ENCODE data around the gene RBM46. TPM values are rescaled to one million over a fixed set of nuclear protein-coding genes. Genes with fewer than 3 reads are reported as not detected.
A peak's percentile ranks its signal among the peaks of the same experiment; 100 is the strongest.

RBM46 gene
- total RNA-seq, 2 experiments from 2014 or later = not detected

DNA sequence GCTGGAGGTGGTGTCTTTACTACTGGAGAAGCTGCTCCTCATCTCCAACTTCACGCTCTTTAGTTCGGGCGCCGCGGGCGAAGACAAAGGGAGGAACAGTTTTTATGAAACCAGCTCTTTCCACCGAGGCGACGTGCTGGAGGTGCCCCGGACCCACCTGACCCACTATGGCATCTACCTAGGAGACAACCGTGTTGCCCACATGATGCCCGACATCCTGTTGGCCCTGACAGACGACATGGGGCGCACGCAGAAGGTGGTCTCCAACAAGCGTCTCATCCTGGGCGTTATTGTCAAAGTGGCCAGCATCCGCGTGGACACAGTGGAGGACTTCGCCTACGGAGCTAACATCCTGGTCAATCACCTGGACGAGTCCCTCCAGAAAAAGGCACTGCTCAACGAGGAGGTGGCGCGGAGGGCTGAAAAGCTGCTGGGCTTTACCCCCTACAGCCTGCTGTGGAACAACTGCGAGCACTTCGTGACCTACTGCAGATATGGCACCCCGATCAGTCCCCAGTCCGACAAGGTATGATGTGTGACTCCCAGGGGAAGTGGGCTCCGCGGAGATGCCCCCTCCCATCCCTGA is 36.6 kb upstream of the RBM46 start:
- H3K27me3 Mint-ChIP-seq = peaks cover 60% of the 10 kb centered on the region
- ATAC-seq = no peak
- H3K4me3 Mint-ChIP-seq = peak overlapping the region; percentile 62
- H3K36me3 Mint-ChIP-seq (ENCODE audit: low read depth) = no peaks in the 10 kb centered on the region
- intact Hi-C loops (cut with micrococcal nuclease) = no loop called here
- no peak overlapping the region for H3K27ac Mint-ChIP-seq
- ChIA-PET CTCF (interaction anchor here (0.9 kb wide), 1 partner anchor 65 kb away, joined by 5 read pairs; no protein-coding TSS in a partner anchor), POLR2A (no interaction called here)
- peaks cover 11% of the 10 kb centered on the region for H3K4me1 Mint-ChIP-seq (ENCODE audit: low read depth)
- TF ChIP-seq, protein P1, sequence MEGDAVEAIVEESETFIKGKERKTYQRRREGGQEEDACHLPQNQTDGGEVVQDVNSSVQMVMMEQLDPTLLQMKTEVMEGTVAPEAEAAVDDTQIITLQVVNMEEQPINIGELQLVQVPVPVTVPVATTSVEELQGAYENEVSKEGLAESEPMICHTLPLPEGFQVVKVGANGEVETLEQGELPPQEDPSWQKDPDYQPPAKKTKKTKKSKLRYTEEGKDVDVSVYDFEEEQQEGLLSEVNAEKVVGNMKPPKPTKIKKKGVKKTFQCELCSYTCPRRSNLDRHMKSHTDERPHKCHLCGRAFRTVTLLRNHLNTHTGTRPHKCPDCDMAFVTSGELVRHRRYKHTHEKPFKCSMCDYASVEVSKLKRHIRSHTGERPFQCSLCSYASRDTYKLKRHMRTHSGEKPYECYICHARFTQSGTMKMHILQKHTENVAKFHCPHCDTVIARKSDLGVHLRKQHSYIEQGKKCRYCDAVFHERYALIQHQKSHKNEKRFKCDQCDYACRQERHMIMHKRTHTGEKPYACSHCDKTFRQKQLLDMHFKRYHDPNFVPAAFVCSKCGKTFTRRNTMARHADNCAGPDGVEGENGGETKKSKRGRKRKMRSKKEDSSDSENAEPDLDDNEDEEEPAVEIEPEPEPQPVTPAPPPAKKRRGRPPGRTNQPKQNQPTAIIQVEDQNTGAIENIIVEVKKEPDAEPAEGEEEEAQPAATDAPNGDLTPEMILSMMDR (IDR thresholded peaks at IDR 0.05) = no peak
- no peaks in the 10 kb centered on the region for H3K9me3 Mint-ChIP-seq
- no peak for DNase-seq

GRCh38 chr4:154757713-154758112 is 23.4 kb upstream of the RBM46 start:
- H3K27ac Mint-ChIP-seq = no peak overlapping the region

GRCh38 chr4:154760895-154761294 is 20.2 kb upstream of the RBM46 start:
- ChIA-PET POLR2A (no interaction called here), CTCF (no interaction called here)
- Mint-ChIP-seq H3K4me3 (no peak overlapping the region), H3K36me3 (ENCODE audit: low read depth) (no peaks in the 10 kb centered on the region), H3K9me3 (no peaks in the 10 kb centered on the region), H3K4me1 (ENCODE audit: low read depth) (no peaks in the 10 kb centered on the region), H3K27me3 (peaks cover 4% of the 10 kb centered on the region), H3K27ac (no peak overlapping the region)
- no peak for DNase-seq
- no peak for ATAC-seq
- TF ChIP-seq, protein P1 (IDR thresholded peaks at IDR 0.05) = no peak
- intact Hi-C loops (cut with micrococcal nuclease) = no loop called here

More at GRCh38 chr4:154757713-154758112, 23.4 kb upstream of the RBM46 start:
- no peak for ATAC-seq
- TF ChIP-seq, protein P1 (IDR thresholded peaks at IDR 0.05) = no peak
- intact Hi-C loops (cut with micrococcal nuclease) = no loop called here
- H3K9me3 Mint-ChIP-seq = no peaks in the 10 kb centered on the region
- H3K4me1 Mint-ChIP-seq (ENCODE audit: low read depth) = no peaks in the 10 kb centered on the region
- CTCF ChIA-PET = no interaction called here
- POLR2A ChIA-PET = no interaction called here
- no peaks in the 10 kb centered on the region for H3K36me3 Mint-ChIP-seq (ENCODE audit: low read depth)
- no peak overlapping the region for H3K4me3 Mint-ChIP-seq
- DNase-seq = no peak
- H3K27me3 Mint-ChIP-seq = peaks cover 4% of the 10 kb centered on the region

DNA sequence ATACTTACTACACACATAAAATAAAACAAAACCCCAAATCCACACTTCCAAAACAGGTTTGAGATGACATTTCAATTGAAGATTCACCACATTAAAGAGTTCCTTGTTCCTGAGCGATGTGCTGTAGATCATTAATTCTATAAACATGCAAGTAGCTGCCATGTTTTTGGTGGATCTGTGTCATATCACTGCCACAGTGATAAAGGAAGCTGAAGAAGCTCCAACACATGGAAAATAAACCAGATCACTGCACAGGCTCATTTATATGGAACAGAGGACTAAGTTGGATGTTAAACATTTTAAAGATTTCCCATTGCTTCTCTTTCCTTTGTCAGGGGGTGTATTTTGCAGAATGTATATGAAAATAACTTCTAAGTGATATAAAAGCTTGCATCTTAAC is 2.8 kb upstream of the RBM46 start:
- ChIA-PET CTCF (interaction anchor here (1.1 kb wide), 2 partner anchors 11 to 140 kb away, joined by 3 read pairs; no protein-coding TSS in a partner anchor), POLR2A (no interaction called here)
- DNase-seq = no peak
- no peak overlapping the region for H3K4me3 Mint-ChIP-seq
- H3K36me3 Mint-ChIP-seq (ENCODE audit: low read depth) = no peaks in the 10 kb centered on the region
- H3K27ac Mint-ChIP-seq = no peak overlapping the region
- TF ChIP-seq, protein P1 (IDR thresholded peaks at IDR 0.05) = no peak
- H3K4me1 Mint-ChIP-seq (ENCODE audit: low read depth) = no peaks in the 10 kb centered on the region
- no peak for ATAC-seq
- intact Hi-C loops (cut with micrococcal nuclease) = no loop called here
- H3K9me3 Mint-ChIP-seq = no peaks in the 10 kb centered on the region
- H3K27me3 Mint-ChIP-seq = peaks cover 7% of the 10 kb centered on the region

- no peak for DNase-seq
- TF ChIP-seq, protein P1 (IDR thresholded peaks at IDR 0.05) = no peak
- H3K9me3 Mint-ChIP-seq = no peaks in the 10 kb centered on the region
- no peak for ATAC-seq
- H3K36me3 Mint-ChIP-seq (ENCODE audit: low read depth) = no peaks in the 10 kb centered on the region
- POLR2A ChIA-PET = no interaction called here
- intact Hi-C loops (cut with micrococcal nuclease) = no loop called here
- no peak overlapping the region for H3K27ac Mint-ChIP-seq
- H3K27me3 Mint-ChIP-seq = peaks cover 8% of the 10 kb centered on the region
- CTCF ChIA-PET = interaction anchor here (1.1 kb wide), 1 partner anchor 12 kb away, joined by 3 read pairs; no protein-coding TSS in a partner anchor
- H3K4me1 Mint-ChIP-seq (ENCODE audit: low read depth) = no peaks in the 10 kb centered on the region
- H3K4me3 Mint-ChIP-seq = no peak overlapping the region
These were observed 1.6 kb upstream of the RBM46 start for GRCh38 chr4:154779362-154779947.

All from activated CD8-positive, alpha-beta T cell treated with anti-CD3 and anti-CD28 coated beads for 36 hours (primary cell).